ENCODE data around the gene CHST8.

- TF ChIP-seq POLR2A (IDR thresholded peaks at IDR 0.05) (no peak), CTCF (IDR thresholded peaks at IDR 0.05) (no peak), EP300 (IDR thresholded peaks at IDR 0.05) (no peak)
Observed at GRCh38 chr19:33572929-33573328, 48.8 kb upstream of the CHST8 start.
